NCI-H2107 treated with DMSO at 0.1 percent for 48 hours (cell line): Measurements from ENCODE around the gene UCKL1.
A peak's percentile ranks its signal among the peaks of the same experiment; 100 is the strongest.

Experiments used
- DNase-seq: peaks from one replicate; lab custom pipeline; 2025; ENCODE audit not compliant: unreplicated experiment; lab: John Stamatoyannopoulos, UW

The UCKL1 gene

DNA sequence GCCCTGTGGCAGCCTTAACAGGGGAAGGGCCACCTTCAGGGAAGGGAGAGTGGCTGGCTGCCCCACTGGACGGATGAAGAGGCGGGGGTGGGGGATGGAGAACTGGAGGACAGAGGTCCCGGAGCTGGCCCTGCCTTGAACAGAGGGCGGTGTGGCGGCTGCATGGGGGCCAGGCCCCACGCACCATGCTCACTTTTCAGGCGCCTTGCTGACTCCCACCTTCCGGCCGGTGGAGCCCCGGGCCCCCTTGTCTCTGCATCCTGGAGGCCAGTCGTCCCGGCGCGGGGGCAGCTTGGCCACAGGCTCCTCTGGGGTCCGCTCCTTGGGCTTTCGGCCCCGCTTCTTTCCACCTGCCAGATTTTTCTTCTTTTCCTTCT lies 3.5 kb upstream of the UCKL1 start:
- DNase-seq, result no peak

DNA sequence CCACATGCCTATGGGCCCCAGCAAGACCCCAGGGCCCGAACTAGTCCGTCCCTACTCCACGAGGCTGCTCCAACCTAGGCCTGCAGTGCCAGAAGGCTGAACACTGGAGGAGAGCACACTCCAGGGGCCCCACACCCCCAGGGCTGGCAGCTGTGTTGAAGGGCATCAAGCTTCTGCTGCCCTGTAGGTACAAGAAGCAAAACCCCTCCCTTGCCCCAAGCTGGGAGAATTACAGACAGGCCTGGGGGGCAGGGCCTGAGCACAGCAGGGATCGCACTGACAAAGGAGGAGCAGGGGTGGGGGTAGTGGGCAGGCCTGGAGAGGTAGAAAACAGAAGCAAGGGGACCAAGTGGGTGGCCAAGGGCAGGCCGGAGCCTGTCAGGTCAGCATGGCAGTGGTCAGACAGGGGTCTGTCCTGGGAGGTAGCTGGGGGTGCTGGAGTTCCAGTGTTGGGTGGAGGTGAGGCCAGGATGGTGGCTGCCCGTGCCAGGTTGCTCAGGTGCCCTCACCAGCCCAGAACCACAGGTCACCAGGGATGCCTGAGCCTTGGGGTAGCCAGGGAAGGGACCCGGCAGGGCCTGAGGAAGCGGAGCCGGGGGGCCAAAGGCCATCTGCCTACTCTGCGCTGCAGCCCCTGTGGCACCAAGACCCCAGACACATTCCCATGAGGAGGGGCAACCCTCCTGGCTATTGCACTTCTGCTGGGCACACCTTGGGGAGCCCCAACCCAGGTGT lies 2.9 kb upstream of the UCKL1 start:
- DNase-seq, result no peak

DNA sequence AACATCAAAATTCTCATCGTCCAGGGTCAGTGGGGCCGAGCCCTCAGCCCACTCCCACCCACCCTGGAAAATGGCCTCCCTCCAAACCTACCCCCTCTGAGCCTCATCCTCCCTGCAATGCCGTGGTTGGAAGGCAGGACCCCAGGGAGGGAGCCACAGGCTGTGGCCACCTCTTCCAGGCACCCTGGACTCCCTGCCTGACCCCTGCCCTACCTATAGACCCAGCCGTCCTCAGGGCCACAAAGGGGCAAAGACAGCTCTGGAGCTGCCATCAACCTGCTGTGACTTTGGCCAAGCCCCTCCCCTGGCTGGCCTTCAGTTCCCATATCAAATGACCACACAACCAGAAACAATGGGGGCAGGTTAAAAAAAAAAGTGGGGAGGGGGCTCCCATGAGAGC lies 2.3 kb upstream of the UCKL1 start:
- no peak for DNase-seq

DNA sequence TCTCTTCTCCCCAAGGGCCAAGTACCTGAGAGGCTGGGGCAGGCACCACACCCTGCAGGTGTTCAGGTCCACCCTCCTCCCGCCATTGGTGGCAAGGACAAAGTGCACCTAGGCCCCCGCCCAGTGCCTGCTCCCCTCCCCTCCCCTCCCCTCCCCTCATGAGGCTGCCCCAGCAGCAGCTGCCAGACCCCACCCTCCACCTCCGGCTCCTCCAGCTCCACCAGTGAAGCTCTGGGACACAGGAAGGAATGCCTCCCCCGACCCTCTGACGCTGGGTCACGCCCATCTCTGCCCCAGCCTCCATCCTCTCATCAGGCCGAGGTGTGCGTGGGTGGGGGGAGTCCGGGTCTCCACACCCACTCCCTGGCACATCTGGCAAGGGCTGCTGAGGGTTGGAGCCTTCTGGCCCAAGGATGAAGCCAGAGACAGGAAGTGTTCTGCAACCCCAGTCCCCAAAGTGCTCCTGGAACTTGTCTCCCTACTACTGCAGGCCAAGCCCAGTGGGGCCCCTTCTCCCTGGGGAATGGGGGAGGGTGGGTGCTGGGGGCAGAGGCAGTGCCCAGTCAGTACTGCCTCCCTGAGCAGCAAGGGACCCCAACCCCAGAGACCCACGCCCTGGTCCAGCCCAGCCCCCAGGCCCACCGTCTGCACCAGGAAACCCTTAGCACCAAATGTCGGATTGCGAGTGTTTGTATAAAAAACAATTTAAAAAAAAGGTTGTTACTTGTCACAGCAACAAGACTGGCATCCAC lies 1.6 kb upstream of the UCKL1 start:
- DNase-seq, result no peak

DNA sequence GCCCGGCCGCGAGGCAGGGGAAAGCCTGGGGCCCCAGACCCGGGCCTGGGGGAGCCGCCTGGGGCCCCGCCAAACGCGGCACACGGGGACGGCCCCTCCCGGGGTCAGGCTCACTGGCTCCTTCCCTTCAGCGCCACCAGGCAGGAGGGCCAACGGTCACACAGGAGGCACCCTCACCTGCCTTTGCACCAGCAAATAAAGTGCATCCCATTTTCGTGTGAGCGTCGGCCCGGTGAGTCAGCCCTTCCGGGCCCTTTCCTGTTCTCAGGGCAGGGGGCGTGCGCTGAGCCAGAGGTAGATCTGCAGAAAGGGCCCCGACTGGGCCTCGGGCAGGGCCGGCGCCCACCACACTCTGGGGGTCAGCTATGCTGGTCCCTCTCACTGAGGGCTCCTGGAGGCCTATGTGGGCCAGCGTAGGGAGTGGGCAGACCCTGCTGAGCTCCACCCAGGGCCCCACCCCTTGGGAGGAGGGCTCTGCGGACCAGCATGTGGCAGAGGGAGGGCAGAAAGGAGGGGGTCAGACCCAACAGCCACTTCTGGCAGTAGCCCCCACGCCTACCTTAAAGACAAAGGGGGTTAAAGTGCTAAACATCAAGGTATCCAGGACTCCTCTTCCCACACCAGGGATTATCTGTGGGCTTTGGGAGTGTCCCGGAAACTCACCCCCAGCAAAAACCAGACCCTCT lies 931 bp upstream of the UCKL1 start:
- peak; percentile 66 for DNase-seq

DNA sequence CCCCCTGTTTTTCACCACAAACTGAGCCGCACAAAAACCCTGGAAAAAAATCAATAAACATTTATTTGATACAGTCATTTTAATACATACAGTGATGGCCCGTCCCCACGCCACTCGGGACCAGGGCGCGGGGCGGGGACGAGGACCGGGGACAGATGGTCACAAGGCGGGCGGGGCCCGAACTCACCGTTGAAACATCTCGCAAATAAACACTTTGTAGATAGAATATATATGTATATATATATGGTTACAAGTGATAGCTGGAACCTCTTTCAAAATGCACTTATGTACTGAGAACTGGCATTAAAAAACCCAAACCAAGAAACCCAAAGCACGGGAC lies 418 bp upstream of the UCKL1 start:
- peak; percentile 82 for DNase-seq

DNA sequence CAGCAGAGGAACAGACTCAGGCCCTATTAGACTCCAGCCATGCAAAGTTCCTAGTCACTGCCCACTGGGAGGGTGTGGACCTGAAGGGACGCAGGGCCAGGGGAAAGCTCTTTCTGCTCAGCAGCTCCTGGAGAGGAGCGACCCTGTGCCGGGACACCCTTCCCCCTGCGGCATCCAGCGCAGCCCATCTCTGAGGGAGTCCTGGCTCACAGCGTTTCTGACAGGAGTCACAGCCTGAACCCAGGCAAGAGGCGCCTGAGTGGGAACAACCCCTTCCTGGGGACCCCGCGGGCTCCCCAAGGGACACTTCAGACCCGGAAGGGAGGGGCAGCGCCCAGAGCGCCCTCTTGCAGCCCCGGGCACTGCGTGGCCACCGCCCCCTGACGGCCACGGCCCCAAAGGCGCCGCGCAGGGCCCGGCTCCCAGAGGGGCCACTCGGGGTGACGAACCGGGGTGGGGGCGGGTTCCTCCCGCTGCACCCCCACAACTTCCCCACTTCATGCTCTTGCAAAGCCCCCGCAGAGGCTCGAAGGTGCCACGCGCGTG lies 862 bp downstream of the UCKL1 start:
- no peak for DNase-seq

DNA sequence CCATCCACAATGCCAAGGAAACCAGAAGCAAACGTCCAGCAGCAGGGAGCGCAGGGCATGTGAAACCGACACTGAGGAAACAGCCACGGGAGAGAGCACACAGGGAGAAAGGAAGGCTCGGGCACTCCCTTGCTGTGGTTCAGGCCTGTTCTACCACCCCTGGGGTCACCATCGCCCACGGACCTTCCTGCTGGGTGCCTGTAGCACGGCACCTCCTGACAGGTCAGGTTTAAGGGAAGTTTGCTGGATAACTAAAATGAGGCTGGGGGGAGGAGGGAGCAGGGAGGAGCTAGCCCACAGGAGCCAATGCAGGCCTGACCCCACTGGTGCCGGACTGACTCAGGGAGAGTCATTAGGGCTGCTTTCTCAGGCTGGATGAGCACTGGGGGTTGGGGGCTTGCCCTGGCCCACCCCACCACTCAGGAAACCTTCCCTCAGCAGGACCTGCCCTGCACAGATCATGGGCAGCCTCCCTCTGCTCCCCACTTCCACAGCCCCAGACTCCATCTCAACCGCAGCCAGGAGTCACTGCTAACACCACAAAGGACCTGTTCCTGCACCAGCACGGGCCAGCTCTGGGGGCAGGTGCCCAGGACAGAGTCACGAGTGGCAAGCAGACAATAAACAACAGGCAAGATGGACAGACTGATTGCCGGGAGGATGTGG lies 2.3 kb downstream of the UCKL1 start:
- no peak for DNase-seq

DNA sequence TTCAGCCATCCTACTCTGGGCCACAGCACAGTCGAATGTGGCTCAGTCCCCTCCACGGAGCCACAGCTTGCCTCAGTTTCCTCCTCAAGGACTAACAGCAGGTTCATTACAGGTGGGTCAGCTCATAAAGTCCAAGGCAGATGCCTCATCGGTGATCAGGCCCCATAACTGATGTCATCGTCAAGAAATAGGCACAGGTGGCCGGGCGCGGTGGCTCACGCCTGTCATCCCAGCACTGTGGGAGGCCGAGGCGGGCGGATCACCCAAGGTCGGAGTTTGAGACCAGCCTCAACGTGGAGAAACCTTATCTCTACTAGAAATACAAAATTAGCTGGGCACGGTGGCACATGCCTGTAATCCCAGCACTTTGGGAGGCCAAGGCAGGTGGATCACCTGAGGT lies 3.4 kb downstream of the UCKL1 start:
- DNase-seq, result no peak

DNA sequence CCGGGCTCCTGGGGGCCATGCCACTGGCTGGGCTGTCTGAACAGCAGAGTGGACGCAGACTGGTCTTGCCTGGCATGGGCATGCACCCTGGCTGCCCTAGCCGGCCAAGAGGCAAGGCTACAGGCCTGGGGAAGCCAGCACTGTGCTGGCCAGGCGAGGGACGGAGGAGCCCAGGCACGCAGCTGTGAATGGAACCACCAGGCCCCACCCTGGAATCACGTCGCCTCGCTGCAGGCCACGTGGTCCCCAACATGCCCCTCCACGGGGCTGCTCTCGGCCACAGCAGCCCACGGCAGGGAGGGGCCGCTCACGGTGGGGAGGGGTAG lies 4.0 kb downstream of the UCKL1 start:
- no peak for DNase-seq

DNA sequence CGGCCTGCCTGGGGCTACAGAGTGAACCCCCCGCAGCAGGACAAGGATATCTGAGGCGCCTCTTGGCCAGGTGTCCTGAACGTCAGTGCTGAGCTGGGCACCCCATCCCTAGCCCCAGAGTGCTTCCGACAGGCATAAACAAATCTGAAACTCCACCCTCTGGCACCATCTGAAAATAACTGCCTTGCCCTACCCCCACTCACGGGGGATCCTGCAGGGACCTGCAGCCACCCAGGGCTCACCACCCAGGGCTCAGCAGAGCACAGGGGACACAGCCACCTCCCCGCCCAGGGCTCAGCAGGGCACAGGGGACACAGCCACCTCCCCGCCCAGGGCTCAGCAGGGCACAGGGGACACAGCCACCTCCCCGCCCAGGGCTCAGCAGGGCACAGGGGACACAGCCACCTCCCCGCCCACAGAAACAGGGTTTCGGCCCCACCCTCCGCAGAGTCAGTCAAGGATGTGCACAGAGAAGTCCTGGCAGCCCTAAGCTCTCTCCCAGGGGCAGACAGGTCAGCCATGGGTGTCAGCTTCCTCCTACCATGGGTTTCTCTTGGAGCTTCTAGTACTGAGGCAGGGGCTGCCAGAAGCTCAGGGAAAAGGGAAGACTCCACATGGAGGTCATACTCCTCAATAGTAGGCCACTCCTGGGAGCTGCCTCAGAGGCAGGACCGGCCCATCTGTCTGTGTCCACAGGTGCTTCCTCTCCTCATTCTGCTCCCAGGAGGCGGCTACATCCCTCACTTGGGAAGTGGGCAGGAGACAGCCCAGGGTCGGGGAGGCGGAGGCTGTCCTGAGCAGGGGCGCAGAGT lies 4.6 kb downstream of the UCKL1 start:
- no peak for DNase-seq

DNA sequence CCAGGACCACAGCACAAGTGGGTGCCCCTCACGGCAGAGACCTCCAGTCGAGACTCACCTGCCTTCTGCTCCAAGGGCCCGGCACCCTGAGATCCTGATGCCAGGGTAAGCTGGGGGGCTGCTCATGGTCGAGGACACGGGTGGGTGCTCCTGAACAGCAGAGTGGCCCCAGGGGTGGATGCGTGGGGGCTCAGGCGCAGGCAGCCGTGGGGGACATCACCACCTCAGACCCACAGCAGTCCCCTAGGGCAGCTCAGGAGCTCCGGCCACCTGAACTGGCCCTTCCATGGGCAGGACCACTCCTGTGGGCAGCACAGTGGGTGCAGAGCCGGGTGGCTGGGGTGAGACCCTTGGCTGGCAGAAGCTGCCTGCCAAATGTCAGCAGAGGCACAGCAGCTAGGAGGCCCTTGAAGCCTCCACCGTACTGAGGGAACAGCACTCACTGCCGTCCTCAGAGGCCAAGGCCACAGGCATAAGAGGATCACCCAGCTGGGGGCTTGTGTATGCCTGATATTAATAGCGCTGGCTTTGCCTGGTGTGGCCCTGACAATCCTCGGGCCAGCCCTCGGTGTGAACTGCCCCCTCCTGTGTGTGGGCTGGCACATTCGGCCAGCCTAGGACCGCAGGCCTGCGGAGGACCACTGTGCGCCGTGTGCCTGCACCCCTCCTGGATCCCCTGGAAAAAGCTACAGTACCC lies 5.4 kb downstream of the UCKL1 start:
- DNase-seq, result no peak

DNA sequence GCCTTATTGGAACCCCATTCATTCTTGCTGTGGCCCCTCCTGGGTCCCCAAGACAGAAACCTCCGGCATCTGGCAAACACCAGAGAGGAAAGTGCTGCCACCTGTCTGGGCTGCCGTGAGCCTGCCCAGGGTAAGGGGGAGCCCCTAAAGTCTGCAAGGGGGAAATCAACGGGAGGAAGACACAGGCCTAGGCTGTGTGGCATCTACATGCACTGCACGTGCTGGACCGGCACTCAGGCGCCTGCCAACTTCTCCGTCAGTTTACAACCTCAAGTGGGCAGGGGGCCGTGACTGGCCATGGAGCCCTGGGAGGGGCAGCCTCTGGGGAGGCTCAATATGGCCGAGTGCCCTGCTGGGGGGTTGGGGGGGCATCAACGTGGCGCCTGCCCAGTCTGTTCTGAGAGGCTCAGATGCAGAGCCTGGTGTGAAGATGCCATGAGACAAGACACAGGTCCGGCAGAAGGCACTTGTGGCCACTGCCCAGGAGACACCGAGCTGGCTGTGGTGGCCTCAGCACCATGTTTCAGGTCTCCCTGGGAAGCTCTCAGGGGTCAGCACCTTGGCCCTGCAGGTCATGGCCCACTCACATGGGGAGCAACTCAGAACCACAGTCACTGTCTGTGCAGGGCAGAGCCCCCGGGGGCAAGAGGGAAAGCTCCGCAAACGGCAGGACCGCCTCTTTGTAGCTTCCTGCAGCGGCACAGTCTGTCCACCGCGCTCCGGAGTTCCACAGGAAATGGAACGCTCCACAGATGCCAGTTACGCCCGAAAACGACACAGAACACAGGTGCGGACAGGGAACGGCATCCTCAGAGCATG lies 8.4 kb downstream of the UCKL1 start:
- no peak for DNase-seq

DNA sequence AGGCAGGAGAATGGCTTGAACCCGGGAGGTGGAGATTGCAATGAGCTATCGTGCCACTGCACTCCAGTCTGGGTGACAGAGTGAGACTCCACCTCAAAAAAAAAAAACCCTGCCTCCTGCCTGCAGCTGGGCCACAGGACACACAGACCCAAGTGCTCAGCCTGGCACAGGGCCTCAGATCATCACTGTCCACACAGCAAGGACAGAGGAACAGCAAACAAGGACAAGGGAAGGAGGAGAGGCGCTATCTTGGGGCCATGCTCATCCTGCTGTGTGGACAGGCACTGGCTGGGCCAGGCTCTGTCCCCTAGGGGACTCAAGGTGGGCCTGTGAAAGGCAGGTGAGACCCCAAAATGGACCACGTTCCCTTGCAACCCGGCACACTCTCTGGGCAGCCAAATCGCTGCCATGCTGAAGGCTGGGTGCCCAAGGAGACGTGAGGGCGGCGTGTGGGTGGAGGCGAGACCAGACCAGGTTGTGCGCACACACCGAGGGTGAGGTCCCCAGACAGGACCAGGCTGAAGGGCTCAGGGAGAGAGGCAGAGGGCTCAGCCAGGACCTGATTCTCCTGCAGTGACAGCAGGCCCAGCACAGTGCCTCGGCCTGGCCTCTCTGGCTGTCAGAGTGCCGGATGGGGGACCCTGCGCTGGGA lies 9.1 kb downstream of the UCKL1 start:
- DNase-seq, result no peak

DNA sequence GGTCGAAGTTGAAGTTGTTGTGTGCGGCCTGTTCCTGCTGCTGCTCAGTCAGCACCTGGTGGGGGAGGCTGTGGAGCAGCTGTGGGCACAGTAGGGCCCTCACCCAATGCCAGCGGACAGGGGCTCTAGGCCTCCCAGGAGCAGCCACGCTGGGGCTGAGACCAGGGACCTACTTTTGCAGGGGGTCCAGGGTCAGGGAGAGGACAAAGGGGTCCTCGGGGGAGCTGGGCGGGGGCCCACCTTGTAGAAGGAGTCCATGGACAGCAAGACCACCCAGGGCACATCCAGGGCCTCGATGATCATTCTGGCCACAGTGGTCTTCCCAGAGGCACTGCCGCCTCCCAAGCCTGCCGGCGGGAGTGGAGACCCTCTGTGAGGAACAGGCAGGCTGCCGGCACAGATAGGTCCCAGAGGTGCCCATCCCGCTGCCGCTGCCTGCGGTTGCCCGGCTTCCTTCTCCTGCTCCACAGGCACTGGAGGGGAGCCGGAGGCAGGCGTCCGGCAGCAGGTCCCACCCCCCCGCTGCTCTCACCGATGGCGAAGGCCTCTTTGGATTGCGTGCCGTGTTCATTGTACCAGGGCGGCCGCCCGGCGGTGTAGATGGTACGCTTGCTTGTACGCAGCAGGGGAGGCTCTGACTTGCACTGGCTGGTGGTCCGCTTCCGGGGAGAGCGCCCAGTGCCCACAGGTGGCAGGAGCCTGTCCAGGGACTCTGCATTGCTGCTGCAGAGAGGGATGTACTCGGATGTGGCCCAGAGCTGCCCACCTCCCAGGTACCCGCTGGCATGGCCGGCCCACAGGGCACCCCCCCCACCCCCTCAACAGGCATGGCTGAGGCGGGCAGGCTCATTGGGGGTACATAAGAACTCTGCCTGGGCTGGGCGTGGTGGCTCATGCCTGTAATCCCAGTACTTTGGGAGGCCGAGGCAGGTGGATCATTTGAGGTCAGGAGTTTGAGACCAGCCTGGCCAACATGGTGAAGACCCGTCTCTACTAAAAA lies 10.0 kb downstream of the UCKL1 start:
- no peak for DNase-seq

DNA sequence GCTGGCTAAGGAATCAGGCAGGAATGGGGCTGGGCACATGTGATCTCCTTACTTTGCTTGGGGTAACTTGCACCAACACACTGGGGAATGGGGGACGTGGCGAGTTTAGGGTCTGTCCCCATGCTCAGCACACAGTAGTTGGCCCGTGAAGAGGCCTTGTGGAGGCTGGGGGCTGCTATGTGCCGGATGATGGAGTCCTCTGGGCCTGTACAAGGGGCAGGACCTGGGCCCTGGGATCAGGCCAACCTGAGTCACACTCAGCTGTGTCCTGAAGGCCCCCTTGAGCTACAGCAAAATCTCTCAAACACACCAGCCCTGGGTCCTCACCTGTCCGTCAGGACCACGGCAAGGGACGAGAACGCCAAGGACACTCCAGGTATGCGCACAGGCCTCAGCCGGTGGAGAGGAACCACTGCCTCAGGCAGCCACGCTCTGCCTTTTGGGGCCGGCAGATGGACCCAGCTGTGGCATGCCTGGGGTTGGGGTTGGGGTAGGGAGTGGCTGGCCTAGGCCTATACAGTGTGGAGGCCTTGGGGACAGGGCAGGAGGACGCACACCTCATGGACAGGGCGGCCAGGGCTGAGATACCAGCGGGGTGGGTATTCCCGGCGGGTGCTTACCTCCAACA lies 11.1 kb downstream of the UCKL1 start:
- DNase-seq, result no peak
